WTC11 (cell line): ENCODE measurements around the gene SPHK2.

Experiments
- AR ChIP-seq: fragments of 250-450 bp; sonication (Bioruptor Pico); IDR thresholded peaks from 2 replicates; pipeline ENCODE4 v1.9.0; 2021; ENCODE audit warnings: mild to moderate bottlenecking
- CTCF ChIP-seq: fragments of 200-600 bp; IDR thresholded peaks from 2 replicates; pipeline ENCODE4 v1.8.0; 2022; ENCODE audit warnings: antibody characterized with exemption
- HMGXB4 ChIP-seq: sonication (generic); formaldehyde crosslinking; IDR thresholded peaks from 2 replicates; pipeline ENCODE4 v1.8.1; 2023; ENCODE audit warnings: mild to moderate bottlenecking, moderate library complexity, missing genetic modification reagents
- IRF1 ChIP-seq: sonication (generic); formaldehyde crosslinking; IDR thresholded peaks from 2 replicates; pipeline ENCODE4 v1.8.0; 2023; ENCODE audit warnings: missing genetic modification reagents
- JUN ChIP-seq: sonication (generic); formaldehyde crosslinking; IDR thresholded peaks from 2 replicates; pipeline ENCODE4 v1.8.0; 2023; ENCODE audit warnings: mild to moderate bottlenecking, missing genetic modification reagents
- MLX ChIP-seq: sonication (generic); formaldehyde crosslinking; IDR thresholded peaks from 2 replicates; pipeline ENCODE4 v1.8.1; 2023; ENCODE audit warnings: mild to moderate bottlenecking, missing genetic modification reagents, moderate library complexity
- NFYB ChIP-seq: sonication (generic); formaldehyde crosslinking; conservative IDR thresholded peaks from 2 replicates; pipeline ENCODE4 v1.8.0; 2022; ENCODE audit warnings: low read depth, missing genetic modification reagents
- NR2C2 ChIP-seq: sonication (generic); formaldehyde crosslinking; IDR thresholded peaks from 2 replicates; pipeline ENCODE4 v1.8.0; 2022; ENCODE audit warnings: mild to moderate bottlenecking, missing genetic modification reagents
- USF2 ChIP-seq: sonication (generic); formaldehyde crosslinking; IDR thresholded peaks from 2 replicates; pipeline ENCODE4 v1.8.1; 2023; ENCODE audit warnings: mild to moderate bottlenecking, missing genetic modification reagents, moderate library complexity

- no peak for TF ChIP-seq IRF1 (CRISPR knock-in tag)
- no peak for TF ChIP-seq CTCF
- no peak for TF ChIP-seq HMGXB4
- TF ChIP-seq AR (CRISPR knock-in tag) = no peak
- TF ChIP-seq NR2C2 (CRISPR knock-in tag) = no peak
- no peak for TF ChIP-seq USF2 (CRISPR knock-in tag)
- TF ChIP-seq MLX = no peak
- TF ChIP-seq NFYB (CRISPR knock-in tag) = no peak
- no peak for TF ChIP-seq JUN (CRISPR knock-in tag)
These were observed 51.6 kb downstream of the SPHK2 start for GRCh38 chr19:48670699-48671445.
